Activated CD8-positive, alpha-beta memory T cell treated with anti-CD3 and anti-CD28 coated beads, Interleukin-2, amount 50 U/mL, for 1 hour (primary cell): ENCODE results near the gene PAX5.

Source experiments
- DNase-seq: peaks from one replicate; pipeline ENCODE4 v3.0.0-alpha.2; 2020; ENCODE audit errors: extremely low read depth

PAX5 gene

GRCh38 chr9:36961051-36961450, 73.0 kb downstream of the PAX5 start:
- no peak for DNase-seq

GRCh38 chr9:36960575-36960955, 73.5 kb downstream of the PAX5 start:
- no peak for DNase-seq

- DNase-seq, result no peak
These were observed 74.1 kb downstream of the PAX5 start for GRCh38 chr9:36959681-36960574.

GRCh38 chr9:36956908-36957307, 77.2 kb downstream of the PAX5 start:
- no peak for DNase-seq

- DNase-seq, result no peak
These were observed 83.7 kb downstream of the PAX5 start for GRCh38 chr9:36950389-36950788.

GRCh38 chr9:36949466-36949865, 84.6 kb downstream of the PAX5 start:
- no peak for DNase-seq

GRCh38 chr9:36948051-36948450, 86.0 kb downstream of the PAX5 start:
- no peak for DNase-seq

GRCh38 chr9:36946653-36947052, 87.4 kb downstream of the PAX5 start:
- no peak for DNase-seq

GRCh38 chr9:36945999-36946398, 88.1 kb downstream of the PAX5 start:
- no peak for DNase-seq

- no peak for DNase-seq
These were observed 91.2 kb downstream of the PAX5 start for GRCh38 chr9:36942891-36943290.

- DNase-seq, result no peak
These were observed 92.6 kb downstream of the PAX5 start for GRCh38 chr9:36941441-36941840.

GRCh38 chr9:36940881-36941280, 93.2 kb downstream of the PAX5 start:
- no peak for DNase-seq

GRCh38 chr9:36940500-36940853, 93.6 kb downstream of the PAX5 start:
- no peak for DNase-seq

GRCh38 chr9:36939655-36940499, 94.2 kb downstream of the PAX5 start:
- no peak for DNase-seq

- no peak for DNase-seq
These were observed 94.9 kb downstream of the PAX5 start for GRCh38 chr9:36939214-36939613.

GRCh38 chr9:36938617-36939016, 95.5 kb downstream of the PAX5 start:
- no peak for DNase-seq

- DNase-seq, result no peak
These were observed 96.1 kb downstream of the PAX5 start for GRCh38 chr9:36937951-36938350.

- DNase-seq, result no peak
These were observed 96.7 kb downstream of the PAX5 start for GRCh38 chr9:36937346-36937745.

- no peak for DNase-seq
These were observed 97.6 kb downstream of the PAX5 start for GRCh38 chr9:36936498-36936831.

GRCh38 chr9:36935768-36936497, 98.1 kb downstream of the PAX5 start:
- no peak for DNase-seq

GRCh38 chr9:36935332-36935731, 98.7 kb downstream of the PAX5 start:
- no peak for DNase-seq

GRCh38 chr9:36934478-36935065, 99.5 kb downstream of the PAX5 start:
- no peak for DNase-seq
